GM18507 (cell line): Measurements from ENCODE around the gene WDR44.
A peak's percentile ranks its signal among the peaks of the same experiment; 100 is the strongest.

Source experiments
- DNase-seq: peaks from one replicate; pipeline ENCODE4 v3.0.0; 2011; ENCODE audit warnings: low read depth; ENCODE audit not compliant: insufficient read length; ENCODE audit errors: extremely low spot score
- FAIRE-seq: peaks from 2 replicates; lab custom pipeline; 2011; peaks lifted over from hg19 to GRCh38; lab: Jason Lieb, UNC

Gene WDR44

GRCh38 chrX:118356154-118356701, 10.3 kb downstream of the WDR44 start:
- no peak for DNase-seq
- FAIRE-seq: peak; percentile 15

GRCh38 chrX:118360429-118361125, 14.7 kb downstream of the WDR44 start:
- FAIRE-seq (peak; percentile 38), DNase-seq (no peak)

- FAIRE-seq (no peak), DNase-seq (no peak)
These were observed 18.4 kb downstream of the WDR44 start for GRCh38 chrX:118364261-118364660.

- FAIRE-seq: no peak
- DNase-seq: no peak
These were observed 21.4 kb downstream of the WDR44 start for GRCh38 chrX:118367338-118367737.

GRCh38 chrX:118368398-118368797, 22.5 kb downstream of the WDR44 start:
- FAIRE-seq: no peak
- DNase-seq: no peak

GRCh38 chrX:118370921-118371624, 25.2 kb downstream of the WDR44 start:
- no peak for DNase-seq
- no peak for FAIRE-seq

- DNase-seq (no peak), FAIRE-seq (no peak)
These were observed 27.6 kb downstream of the WDR44 start for GRCh38 chrX:118373538-118373937.

GRCh38 chrX:118383120-118383519, 37.2 kb downstream of the WDR44 start:
- FAIRE-seq (no peak), DNase-seq (no peak)

GRCh38 chrX:118392716-118393115, 46.8 kb downstream of the WDR44 start:
- peak; percentile 73 for FAIRE-seq
- DNase-seq: no peak

- FAIRE-seq: no peak
- DNase-seq: no peak
These were observed 50.2 kb downstream of the WDR44 start for GRCh38 chrX:118396113-118396512.

GRCh38 chrX:118418811-118419251, 72.9 kb downstream of the WDR44 start:
- FAIRE-seq (no peak), DNase-seq (no peak)

GRCh38 chrX:118420462-118420861, 74.6 kb downstream of the WDR44 start:
- DNase-seq (no peak), FAIRE-seq (no peak)

- peak; percentile 65 for FAIRE-seq
- DNase-seq: peak; percentile 5
These were observed 77.7 kb downstream of the WDR44 start for GRCh38 chrX:118423558-118423957.

GRCh38 chrX:118432799-118433198, 86.9 kb downstream of the WDR44 start:
- FAIRE-seq: no peak
- DNase-seq: no peak

GRCh38 chrX:118437283-118437682, 91.4 kb downstream of the WDR44 start:
- FAIRE-seq: no peak
- no peak for DNase-seq

- DNase-seq (no peak), FAIRE-seq (no peak)
These were observed 102.4 kb downstream of the WDR44 start for GRCh38 chrX:118448273-118448783.

- DNase-seq (no peak), FAIRE-seq (no peak)
These were observed 109.1 kb downstream of the WDR44 start for GRCh38 chrX:118455013-118455412.

GRCh38 chrX:118459494-118459893, 113.6 kb downstream of the WDR44 start:
- no peak for DNase-seq
- FAIRE-seq: peak; percentile 84

GRCh38 chrX:118464501-118464900, 118.6 kb downstream of the WDR44 start:
- DNase-seq (no peak), FAIRE-seq (no peak)

- DNase-seq (no peak), FAIRE-seq (no peak)
These were observed 122.2 kb downstream of the WDR44 start for GRCh38 chrX:118468122-118468521.
